ENCODE data around the gene CEP78.

The CEP78 gene

GRCh38 chr9:78288214-78288892 is 52.5 kb downstream of the CEP78 start:
- peak; percentile 8 for DNase-seq

- no peak for DNase-seq
These were observed 53.6 kb downstream of the CEP78 start for GRCh38 chr9:78289474-78289873.

- no peak for DNase-seq
These were observed 55.5 kb downstream of the CEP78 start for GRCh38 chr9:78291240-78291925.

DNA sequence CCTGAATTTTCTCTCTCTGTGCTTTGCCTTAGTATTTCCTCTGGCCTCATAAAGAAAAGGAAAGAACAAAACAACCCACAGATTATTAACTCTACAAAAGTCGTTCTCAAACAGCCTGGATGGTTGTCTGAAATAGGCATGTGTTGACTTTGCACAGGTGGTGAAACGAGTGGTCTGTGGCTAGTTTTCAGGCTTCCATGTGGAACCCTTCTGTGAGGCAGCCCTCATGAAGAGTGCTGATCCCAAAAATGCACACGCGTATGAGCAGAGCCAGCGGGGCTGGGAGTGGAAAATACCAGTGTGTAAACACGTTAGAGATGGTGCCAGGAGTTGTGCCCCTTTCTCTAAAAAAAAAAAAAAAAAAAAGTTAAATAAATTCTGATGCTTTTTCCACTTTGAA is 56.2 kb downstream of the CEP78 start:
- DNase-seq: no peak

DNA sequence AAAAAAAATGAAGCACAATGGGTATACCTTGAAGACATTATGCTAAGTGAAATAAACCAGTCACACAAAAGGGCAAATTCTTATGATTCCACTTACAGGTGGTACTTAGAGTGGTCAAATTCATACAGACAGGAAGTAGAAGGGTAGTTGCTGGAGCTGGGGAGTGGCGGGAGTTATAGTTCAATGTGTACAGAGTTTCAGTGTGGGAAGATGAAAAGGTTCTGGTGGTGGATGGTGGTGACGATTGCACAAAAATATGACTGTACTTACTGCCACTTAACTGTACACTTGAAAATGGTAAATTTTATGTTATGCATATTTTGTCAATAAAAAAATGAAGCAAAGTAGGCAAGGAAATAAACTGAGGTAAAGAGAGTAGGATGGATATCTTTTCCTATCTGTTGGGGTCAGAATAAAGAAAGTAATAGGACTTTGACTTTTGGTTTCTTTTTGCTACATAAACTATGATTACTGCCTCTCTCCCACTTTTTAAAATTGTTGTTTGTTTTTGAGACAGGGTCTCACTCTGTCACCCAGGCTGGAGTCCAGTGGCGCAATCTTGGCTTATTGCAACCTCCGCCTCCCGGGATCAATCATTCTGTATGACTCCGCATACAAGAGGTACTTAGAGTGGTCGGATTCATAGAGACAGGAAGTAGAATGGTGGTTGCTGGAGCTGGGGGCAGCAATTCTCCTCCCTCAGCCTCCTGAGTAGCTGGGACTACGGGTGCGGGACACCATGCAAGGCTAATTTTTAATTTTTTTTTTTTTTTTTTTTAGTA is 57.0 kb downstream of the CEP78 start:
- DNase-seq: no peak

- no peak for DNase-seq
These were observed 58.7 kb downstream of the CEP78 start for GRCh38 chr9:78294290-78295176.

- DNase-seq: no peak
These were observed 59.3 kb downstream of the CEP78 start for GRCh38 chr9:78295177-78295575.

DNA sequence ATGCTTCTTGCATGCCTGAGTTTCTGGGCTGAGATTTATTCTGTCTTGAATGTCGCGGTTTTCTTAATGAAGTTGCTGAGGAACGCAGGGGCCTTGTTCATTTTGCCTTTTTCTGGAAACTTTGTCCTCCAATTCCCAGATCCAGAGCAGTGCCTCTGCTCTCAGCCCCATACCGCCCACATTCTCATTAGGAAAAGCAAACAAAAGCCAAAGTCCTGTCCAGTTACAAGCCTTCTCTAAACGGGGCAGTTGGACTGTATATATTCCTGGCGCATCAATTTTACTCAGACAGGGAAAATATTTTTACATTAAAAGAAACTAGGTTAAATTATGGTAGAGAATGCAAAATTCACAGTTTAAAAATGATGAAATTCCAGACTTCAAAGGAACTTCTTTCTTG is 59.9 kb downstream of the CEP78 start:
- DNase-seq: no peak

- DNase-seq: peak; percentile 46
These were observed 60.5 kb downstream of the CEP78 start for GRCh38 chr9:78296201-78296892.

DNA sequence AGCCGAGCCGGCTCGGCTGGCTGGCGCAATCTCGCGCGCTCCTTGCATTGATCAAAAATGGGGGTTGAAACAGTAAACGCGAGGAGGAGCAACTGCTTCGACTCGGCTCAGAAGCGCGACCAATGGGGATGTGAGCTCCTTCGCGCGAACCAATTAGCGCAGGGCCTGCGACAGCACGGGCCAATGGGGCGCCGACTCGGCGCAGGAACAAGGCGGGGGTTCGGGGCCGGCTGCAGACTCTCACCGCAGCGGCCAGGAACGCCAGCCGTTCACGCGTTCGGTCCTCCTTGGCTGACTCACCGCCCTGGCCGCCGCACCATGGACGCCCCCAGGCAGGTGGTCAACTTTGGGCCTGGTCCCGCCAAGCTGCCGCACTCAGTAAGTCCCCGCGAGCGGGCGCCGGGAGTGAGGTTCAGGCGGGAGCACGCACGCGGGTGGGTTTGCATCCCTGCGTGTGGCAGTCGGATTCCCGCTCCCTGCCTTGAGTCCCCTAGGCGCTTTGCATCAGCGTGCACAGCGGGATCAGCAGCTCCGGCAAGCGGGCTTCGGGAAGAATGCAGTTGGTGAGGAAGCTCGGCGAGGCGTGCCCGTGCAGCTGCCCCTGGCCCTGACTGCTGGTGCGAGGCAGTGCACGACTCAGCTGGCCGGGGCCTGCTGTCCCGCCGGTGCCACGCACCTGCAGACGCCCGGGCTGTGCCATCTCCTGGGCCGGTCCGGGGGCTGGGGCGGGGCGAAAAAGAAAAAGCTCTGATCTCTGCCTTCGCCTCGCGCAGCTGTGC is 61.2 kb downstream of the CEP78 start, which contains the start of gene PSAT1:
TSS of gene PSAT1 (plus strand) at position 233 of the 779 bp plus-strand sequence. CDS start at position 319, 86 bp downstream.
- peak; percentile 94 for DNase-seq

GRCh38 chr9:78297672-78297961 is 61.7 kb downstream of the CEP78 start:
- no peak for DNase-seq

DNA sequence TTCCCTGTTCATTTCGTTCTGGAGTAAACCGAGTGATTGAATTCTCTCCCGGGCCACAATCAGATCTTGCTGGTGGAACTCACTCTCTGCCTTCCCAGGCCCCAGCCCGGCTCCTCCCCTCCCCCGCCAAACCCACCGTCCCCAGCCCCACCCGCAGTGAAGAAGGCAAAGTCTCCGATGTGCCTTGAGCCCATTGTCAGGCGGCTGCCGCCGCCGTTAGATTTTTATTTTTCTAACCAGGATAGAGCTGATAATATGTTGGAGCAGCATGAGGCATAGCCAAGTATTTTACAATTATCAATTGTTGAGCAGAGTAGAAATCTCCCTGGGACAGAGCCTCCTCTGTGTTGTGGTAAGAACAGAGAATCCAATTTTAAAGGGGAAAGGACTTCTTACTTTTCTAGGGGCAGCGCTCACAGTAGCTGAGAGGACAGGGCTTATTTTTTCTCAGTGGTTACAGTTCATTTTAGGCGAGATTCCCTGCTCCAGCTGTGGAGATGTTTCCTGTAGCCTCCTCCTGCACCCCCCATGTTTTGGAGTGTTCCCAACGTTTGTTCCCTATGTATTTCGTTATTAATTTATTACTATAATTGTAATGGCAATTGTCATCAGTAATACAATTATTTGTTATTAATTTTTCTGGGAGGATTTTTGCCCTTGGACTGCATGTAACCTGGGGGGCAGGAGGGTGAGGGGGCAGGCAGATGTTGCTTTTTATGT is 62.3 kb downstream of the CEP78 start:
- DNase-seq: no peak

- DNase-seq: no peak
These were observed 64.3 kb downstream of the CEP78 start for GRCh38 chr9:78300209-78300608.

DNA sequence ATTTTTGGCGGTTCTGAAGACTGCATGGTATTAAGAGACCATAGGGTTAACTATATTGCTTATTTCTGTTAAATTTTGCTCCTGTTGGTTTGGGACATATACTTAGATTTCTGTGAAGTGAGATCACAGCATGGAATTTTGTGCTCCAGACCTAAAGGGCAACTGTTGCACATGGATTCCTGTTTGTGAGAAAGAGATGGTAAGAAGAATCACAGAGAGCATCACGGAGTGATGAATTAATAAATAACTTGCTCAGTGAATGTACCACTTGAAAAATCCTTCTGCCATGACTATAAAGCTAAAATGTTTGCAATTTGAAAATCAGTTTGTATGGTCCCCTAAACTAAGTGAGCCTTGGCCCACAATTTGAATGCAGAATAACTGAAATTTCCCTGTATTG is 65.6 kb downstream of the CEP78 start:
- DNase-seq: no peak

DNA sequence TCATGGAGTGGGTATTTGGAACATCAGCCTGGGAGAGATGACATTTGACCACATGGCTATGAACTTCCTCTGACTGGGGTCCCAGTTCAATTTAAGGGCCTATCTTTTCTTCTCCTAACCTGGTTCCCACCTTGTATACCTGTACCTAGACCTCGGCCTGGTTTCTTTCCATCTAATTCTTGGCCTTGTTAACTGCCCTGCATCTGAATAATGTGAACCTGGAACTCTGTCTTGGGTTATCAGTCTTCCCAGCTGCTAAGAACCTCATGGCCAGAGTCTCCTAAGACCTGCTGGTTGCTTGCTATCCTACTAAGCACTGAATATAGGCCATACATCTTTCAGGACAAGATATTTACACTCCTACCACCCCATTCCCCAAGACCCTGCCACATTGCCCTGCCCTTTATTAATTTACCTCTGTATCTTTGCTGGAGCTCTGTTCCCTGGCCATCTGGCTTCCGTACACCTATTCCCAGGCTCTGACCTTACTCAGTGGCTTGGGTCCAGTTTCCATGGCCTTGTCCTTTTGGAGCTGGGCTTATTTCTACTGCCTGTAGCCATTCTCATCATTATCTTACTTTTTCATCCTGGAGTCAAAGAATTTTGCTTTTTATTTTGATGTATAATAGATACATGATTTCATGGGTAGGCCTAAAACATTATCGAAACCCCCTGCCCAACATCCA is 67.6 kb downstream of the CEP78 start:
- DNase-seq: no peak

- DNase-seq: no peak
These were observed 68.5 kb downstream of the CEP78 start for GRCh38 chr9:78304357-78304756.

- no peak for DNase-seq
These were observed 70.6 kb downstream of the CEP78 start for GRCh38 chr9:78306222-78307076.

- DNase-seq: no peak
These were observed 71.5 kb downstream of the CEP78 start for GRCh38 chr9:78307360-78307759.

GRCh38 chr9:78309066-78309465 is 73.2 kb downstream of the CEP78 start:
- no peak for DNase-seq

Data from DMS153 (cell line).